Measurements from ENCODE around the gene HYAL3.

GRCh38 chr3:50323092-50323600 lies 23.9 kb upstream of the HYAL3 start:
- TF ChIP-seq, protein P1, sequence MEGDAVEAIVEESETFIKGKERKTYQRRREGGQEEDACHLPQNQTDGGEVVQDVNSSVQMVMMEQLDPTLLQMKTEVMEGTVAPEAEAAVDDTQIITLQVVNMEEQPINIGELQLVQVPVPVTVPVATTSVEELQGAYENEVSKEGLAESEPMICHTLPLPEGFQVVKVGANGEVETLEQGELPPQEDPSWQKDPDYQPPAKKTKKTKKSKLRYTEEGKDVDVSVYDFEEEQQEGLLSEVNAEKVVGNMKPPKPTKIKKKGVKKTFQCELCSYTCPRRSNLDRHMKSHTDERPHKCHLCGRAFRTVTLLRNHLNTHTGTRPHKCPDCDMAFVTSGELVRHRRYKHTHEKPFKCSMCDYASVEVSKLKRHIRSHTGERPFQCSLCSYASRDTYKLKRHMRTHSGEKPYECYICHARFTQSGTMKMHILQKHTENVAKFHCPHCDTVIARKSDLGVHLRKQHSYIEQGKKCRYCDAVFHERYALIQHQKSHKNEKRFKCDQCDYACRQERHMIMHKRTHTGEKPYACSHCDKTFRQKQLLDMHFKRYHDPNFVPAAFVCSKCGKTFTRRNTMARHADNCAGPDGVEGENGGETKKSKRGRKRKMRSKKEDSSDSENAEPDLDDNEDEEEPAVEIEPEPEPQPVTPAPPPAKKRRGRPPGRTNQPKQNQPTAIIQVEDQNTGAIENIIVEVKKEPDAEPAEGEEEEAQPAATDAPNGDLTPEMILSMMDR (IDR thresholded peaks at IDR 0.05) = no peak
- no peak for TF ChIP-seq ZFX (IDR thresholded peaks at IDR 0.05; ENCODE audit: borderline replicate concordance)
